Calu3 (cell line): ENCODE measurements around the gene PRKAG2. TPM values are rescaled to one million over a fixed set of nuclear protein-coding genes. Genes with fewer than 3 reads are reported as not detected.

ENCODE experiments used
- BruUV-seq: library from RNA; stranded (reverse); fragments of 400-500 nt; replicated peaks from 2 replicates; lab custom pipeline; 2021; lab: Mats Ljungman, UMichigan
- CTCF ChIA-PET: fragments of 300-600 bp; sonication (Branson Sonifier 250); formaldehyde crosslinking; loops from one replicate; lab custom pipeline; 2022; ENCODE audit warnings: antibody characterized with exemption; lab: Charles Lee
- DNase-seq: peaks from one replicate; pipeline ENCODE4 v3.0.0; 2022
- H3K27ac Mint-ChIP-seq: one replicate; pipeline ENCODE4 v1.8.0; 2022; ENCODE audit warnings: mixed read lengths; ENCODE audit not compliant: unreplicated experiment
- H3K27me3 Mint-ChIP-seq: one replicate; pipeline ENCODE4 v1.8.0; 2022; ENCODE audit warnings: mixed read lengths; ENCODE audit not compliant: unreplicated experiment
- H3K36me3 Mint-ChIP-seq: one replicate; pipeline ENCODE4 v1.8.0; 2022; ENCODE audit warnings: mild to moderate bottlenecking, moderate library complexity, mixed read lengths; ENCODE audit not compliant: insufficient read depth, unreplicated experiment
- H3K4me1 Mint-ChIP-seq: one replicate; pipeline ENCODE4 v1.8.0; 2022; ENCODE audit warnings: mild to moderate bottlenecking, low read depth, mixed read lengths; ENCODE audit not compliant: unreplicated experiment
- H3K4me3 Mint-ChIP-seq: one replicate; pipeline ENCODE4 v1.8.0; 2022; ENCODE audit warnings: mild to moderate bottlenecking, low read depth, moderate library complexity, mixed read lengths; ENCODE audit not compliant: unreplicated experiment
- H3K9me3 Mint-ChIP-seq: one replicate; pipeline ENCODE4 v1.8.0; 2022; ENCODE audit warnings: low read depth, mixed read lengths; ENCODE audit not compliant: unreplicated experiment
- intact Hi-C: fragments of 100-400 bp; cut with micrococcal nuclease; formaldehyde crosslinking; loops from one replicate; pipeline ENCODE4 v1.10.0; 2022; ENCODE audit not compliant: unreplicated experiment
- total RNA-seq: library from RNA; stranded (reverse); gene quantifications from 2 replicates; pipeline ENCODE4 v1.2.3, GENCODE V29; 2022
- TF ChIP-seq, protein P1 (sequence below): fragments of 200-600 bp; IDR thresholded peaks from one replicate; pipeline ENCODE4 v1.8.0; 2022; ENCODE audit warnings: antibody characterized with exemption; ENCODE audit not compliant: unreplicated experiment

PRKAG2 gene
- total RNA-seq, 1 experiment from 2014 or later = 22.4 TPM

DNA sequence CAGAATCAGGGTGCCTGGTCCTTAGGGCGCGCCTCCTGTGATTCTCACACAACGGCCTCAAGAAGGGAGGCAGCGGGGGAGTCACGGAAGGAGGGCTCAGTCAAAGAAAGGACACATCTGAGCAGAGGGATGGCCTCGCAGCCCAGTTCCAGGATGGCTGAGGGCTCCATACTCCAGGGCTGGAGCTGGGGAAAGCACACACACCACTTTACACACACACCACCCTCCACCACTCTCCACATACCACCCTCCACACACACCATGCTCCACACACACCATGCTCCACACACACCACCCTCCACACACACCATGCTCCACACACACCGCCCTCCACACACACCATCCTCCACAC is 22.2 kb downstream of the PRKAG2 start:
- H3K27ac Mint-ChIP-seq = no peak overlapping the region
- CTCF ChIA-PET = no interaction called here
- TF ChIP-seq, protein P1, sequence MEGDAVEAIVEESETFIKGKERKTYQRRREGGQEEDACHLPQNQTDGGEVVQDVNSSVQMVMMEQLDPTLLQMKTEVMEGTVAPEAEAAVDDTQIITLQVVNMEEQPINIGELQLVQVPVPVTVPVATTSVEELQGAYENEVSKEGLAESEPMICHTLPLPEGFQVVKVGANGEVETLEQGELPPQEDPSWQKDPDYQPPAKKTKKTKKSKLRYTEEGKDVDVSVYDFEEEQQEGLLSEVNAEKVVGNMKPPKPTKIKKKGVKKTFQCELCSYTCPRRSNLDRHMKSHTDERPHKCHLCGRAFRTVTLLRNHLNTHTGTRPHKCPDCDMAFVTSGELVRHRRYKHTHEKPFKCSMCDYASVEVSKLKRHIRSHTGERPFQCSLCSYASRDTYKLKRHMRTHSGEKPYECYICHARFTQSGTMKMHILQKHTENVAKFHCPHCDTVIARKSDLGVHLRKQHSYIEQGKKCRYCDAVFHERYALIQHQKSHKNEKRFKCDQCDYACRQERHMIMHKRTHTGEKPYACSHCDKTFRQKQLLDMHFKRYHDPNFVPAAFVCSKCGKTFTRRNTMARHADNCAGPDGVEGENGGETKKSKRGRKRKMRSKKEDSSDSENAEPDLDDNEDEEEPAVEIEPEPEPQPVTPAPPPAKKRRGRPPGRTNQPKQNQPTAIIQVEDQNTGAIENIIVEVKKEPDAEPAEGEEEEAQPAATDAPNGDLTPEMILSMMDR = no peak
- no TSS peak for BruUV-seq
- H3K36me3 Mint-ChIP-seq = no peaks in the 10 kb centered on the region
- DNase-seq = no peak
- intact Hi-C loops = no loop called here
- no peaks in the 10 kb centered on the region for H3K9me3 Mint-ChIP-seq
- H3K4me1 Mint-ChIP-seq = peaks cover 14% of the 10 kb centered on the region
- peaks cover 49% of the 10 kb centered on the region for H3K27me3 Mint-ChIP-seq
- no peak overlapping the region for H3K4me3 Mint-ChIP-seq

DNA sequence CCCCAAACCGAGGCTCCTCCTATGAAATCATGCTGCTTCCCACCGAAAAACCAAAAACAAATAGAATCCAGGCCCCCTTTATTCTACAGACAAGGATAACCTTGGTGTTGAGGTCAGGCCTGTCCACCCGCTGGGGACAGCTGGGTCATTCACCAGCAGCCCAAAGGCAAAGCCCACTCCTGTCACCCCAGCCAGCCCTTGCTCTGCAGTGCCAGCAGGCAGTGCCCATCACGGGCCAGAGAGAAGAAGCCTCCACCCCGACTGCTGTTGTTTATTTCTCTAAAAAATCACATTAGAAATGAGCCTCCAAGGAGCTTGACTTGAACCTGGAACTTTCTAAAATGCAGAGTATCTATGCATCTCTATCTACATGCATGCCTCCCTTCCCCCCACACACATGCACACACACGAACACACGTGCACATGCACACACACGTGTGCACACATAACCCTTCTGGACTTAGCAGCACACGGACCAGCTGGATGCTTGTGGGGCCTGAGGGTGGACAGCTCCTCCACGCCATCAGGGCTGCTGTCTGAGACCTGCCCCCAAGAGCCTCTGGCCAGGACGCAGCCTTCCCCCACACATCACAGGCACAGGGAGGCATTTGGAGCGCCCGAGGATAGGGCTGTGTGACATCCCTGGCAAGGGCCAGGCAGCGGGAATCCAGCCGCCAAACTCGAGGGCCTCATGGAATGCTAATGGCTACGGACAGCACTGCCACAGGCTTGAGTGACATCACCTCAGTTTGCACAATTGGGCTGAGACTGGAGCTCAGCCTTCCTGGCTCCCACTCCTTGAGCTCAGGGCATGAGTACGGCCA is 22.8 kb downstream of the PRKAG2 start:
- Mint-ChIP-seq H3K4me1 (peaks cover 14% of the 10 kb centered on the region), H3K9me3 (no peaks in the 10 kb centered on the region), H3K27ac (no peak overlapping the region), H3K4me3 (no peak overlapping the region), H3K36me3 (no peaks in the 10 kb centered on the region), H3K27me3 (peaks cover 47% of the 10 kb centered on the region)
- TF ChIP-seq, protein P1 = no peak
- no TSS peak for BruUV-seq
- CTCF ChIA-PET = interaction anchor here (0.6 kb wide), 1 partner anchor 16 kb away, joined by 5 read pairs; no protein-coding TSS in a partner anchor
- intact Hi-C loops = no loop called here
- DNase-seq = no peak

DNA sequence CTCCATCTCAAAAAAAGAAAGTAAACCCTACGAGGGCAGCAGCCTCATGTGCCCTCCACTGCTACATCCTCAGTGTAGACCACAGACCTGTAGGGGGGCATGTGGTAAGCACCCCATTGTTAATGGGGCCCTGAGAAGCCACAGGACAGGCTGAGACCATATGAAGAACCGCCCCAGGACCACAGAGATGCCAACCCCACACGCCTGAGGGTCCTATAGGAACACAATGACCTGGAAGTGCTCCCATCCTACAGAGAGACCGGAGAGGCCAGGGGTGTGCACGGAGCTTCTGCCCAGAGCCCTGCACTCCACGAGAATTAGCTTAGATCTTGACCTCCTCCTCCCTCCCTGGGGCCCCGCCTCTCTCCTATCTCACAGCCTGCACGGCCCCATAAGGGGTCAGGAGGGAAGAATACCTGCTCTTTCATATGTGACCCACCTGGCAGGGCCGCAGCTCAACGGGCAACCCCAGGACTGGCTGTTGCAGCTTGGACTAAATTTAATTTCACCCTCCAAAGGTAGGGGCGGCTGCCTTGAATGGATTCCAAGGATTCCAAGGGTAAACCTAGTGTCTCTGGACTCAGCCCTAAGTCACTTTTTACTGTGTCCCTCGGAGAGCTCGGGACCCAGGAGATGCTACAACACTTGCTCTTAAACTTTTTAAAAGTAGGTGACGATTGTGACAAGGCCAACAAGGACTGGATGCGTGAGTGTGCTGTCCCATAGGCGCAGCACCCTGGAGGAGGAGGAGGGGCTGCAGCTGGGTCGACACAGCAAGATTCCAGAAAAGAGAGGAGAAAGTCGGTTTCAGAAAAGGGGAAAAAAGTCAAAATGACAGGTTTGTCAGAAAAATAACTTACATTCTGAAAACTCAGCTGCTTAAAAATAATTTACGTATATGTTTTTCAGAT is 24.2 kb downstream of the PRKAG2 start:
- peaks cover 33% of the 10 kb centered on the region for H3K27me3 Mint-ChIP-seq
- no peaks in the 10 kb centered on the region for H3K9me3 Mint-ChIP-seq
- CTCF ChIA-PET = interaction anchor here (0.6 kb wide), 1 partner anchor 359 kb away, joined by 3 read pairs; no protein-coding TSS in a partner anchor
- no peak overlapping the region for H3K4me3 Mint-ChIP-seq
- H3K36me3 Mint-ChIP-seq = no peaks in the 10 kb centered on the region
- intact Hi-C loops = no loop called here
- TF ChIP-seq, protein P1 = no peak
- no peak overlapping the region for H3K27ac Mint-ChIP-seq
- DNase-seq = no peak
- BruUV-seq = no TSS peak
- H3K4me1 Mint-ChIP-seq = peaks cover 14% of the 10 kb centered on the region

DNA sequence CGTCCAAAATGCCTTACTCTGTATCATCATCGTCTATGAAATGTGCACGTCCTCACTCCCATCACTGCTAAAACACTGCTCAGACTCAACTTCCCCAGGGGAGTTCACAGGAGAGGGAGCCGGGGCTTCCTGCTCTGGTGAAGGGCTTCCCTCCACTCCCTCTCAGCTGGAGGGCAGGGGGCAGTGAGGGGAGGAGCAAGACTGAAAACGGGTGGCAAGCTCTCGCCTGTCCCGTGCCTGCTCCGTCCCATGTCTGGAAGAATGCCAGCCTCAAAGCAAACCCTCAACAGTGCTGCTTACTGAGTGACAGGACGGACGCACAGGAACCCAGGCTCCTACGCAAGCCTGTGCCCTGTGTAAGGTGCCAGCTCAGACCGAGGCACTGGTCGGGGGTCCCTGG is 25.1 kb downstream of the PRKAG2 start:
- BruUV-seq = no TSS peak
- Mint-ChIP-seq H3K4me1 (peaks cover 14% of the 10 kb centered on the region), H3K27me3 (peaks cover 23% of the 10 kb centered on the region), H3K9me3 (no peaks in the 10 kb centered on the region), H3K27ac (no peak overlapping the region), H3K4me3 (peak overlapping the region; percentile 24), H3K36me3 (no peaks in the 10 kb centered on the region)
- CTCF ChIA-PET = no interaction called here
- intact Hi-C loops = no loop called here
- DNase-seq = no peak
- TF ChIP-seq, protein P1 = no peak
